GM18517 (cell line): Measurements from ENCODE around the gene JCHAIN.
A peak's percentile ranks its signal among the peaks of the same experiment; 100 is the strongest.
"Not testable (repeated sequence)": the region's sequence is repeated elsewhere in the genome, so short reads cannot be mapped to it uniquely, and the experiment has no call there.

Experiments
- ATAC-seq: cut with Tn5 transposase; IDR thresholded peaks from one replicate; pipeline ENCODE4 v1.9.1; 2021; ENCODE audit warnings: mild to moderate bottlenecking, moderate library complexity; ENCODE audit not compliant: unreplicated experiment

The JCHAIN gene

GRCh38 chr4:70651864-70652506 is 14.3 kb downstream of the JCHAIN start:
- ATAC-seq: no peak

- ATAC-seq: not testable (repeated sequence)
Measured at GRCh38 chr4:70650741-70651140, 15.6 kb downstream of the JCHAIN start.

- peak; percentile 78 for ATAC-seq
Measured at GRCh38 chr4:70640192-70640591, 26.1 kb downstream of the JCHAIN start.

GRCh38 chr4:70637239-70637913 is 28.9 kb downstream of the JCHAIN start:
- no peak for ATAC-seq

GRCh38 chr4:70634482-70634881 is 31.8 kb downstream of the JCHAIN start:
- ATAC-seq: no peak

- no peak for ATAC-seq
Measured at GRCh38 chr4:70632028-70632427, 34.3 kb downstream of the JCHAIN start.

- ATAC-seq: no peak
Measured at GRCh38 chr4:70630162-70630561, 36.1 kb downstream of the JCHAIN start.

GRCh38 chr4:70629469-70630090 is 36.7 kb downstream of the JCHAIN start:
- peak; percentile 57 for ATAC-seq

GRCh38 chr4:70628444-70628843 is 37.9 kb downstream of the JCHAIN start, which contains the start of gene ENAM:
TSS of gene ENAM (plus strand) at chr4:70628744. CDS start at chr4:70629501, 757 bp downstream.
- no peak for ATAC-seq

GRCh38 chr4:70627620-70628019 is 38.7 kb downstream of the JCHAIN start:
- ATAC-seq: no peak

- no peak for ATAC-seq
Measured at GRCh38 chr4:70624226-70624793, 42.0 kb downstream of the JCHAIN start.

GRCh38 chr4:70623323-70623722 is 43.0 kb downstream of the JCHAIN start:
- ATAC-seq: no peak

- no peak for ATAC-seq
Measured at GRCh38 chr4:70619778-70620177, 46.5 kb downstream of the JCHAIN start.

GRCh38 chr4:70619288-70619687 is 47.0 kb downstream of the JCHAIN start:
- no peak for ATAC-seq

GRCh38 chr4:70614184-70614555 is 52.1 kb downstream of the JCHAIN start:
- no peak for ATAC-seq

- ATAC-seq: peak; percentile 52
Measured at GRCh38 chr4:70613306-70614183, 52.8 kb downstream of the JCHAIN start.

GRCh38 chr4:70608324-70608723 is 58.0 kb downstream of the JCHAIN start:
- no peak for ATAC-seq

GRCh38 chr4:70607334-70607853 is 58.9 kb downstream of the JCHAIN start:
- no peak for ATAC-seq

GRCh38 chr4:70606459-70606858 is 59.8 kb downstream of the JCHAIN start:
- no peak for ATAC-seq
